ENCODE data around the gene EBF4. TPM values are rescaled to one million over a fixed set of nuclear protein-coding genes. Genes with fewer than 3 reads are reported as not detected.
A peak's percentile ranks its signal among the peaks of the same experiment; 100 is the strongest.

The EBF4 gene
- total and polyA plus RNA-seq, 2 donors (not counting 1 experiment from before 2014, with no cell fraction given), result 0.81 to 5.0 TPM

DNA sequence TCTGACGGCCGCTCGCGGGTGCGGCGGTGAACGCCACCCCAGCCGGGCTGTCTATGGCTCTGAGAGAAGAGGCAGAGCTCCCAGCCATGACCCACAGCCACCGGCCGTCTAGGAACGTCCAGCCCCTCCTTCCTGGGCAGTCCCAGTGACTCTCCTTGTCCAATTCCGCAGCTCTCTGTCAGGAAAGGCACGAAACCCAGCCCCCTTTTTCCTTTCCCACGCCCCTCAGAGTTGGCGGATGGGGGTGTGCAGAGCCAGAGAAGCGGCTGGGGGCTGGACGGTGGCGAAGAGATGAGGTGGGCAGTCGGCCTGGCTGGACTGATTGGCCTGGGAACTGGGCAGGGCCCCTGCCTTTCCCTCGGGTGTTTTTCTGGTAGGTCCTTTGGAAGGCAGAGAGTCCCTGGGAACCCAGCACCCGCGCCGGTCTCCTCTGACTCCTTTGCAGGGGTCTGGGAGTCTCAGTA, 1.5 kb downstream of the EBF4 start:
- POLR2A ChIA-PET, result no interaction called here

DNA sequence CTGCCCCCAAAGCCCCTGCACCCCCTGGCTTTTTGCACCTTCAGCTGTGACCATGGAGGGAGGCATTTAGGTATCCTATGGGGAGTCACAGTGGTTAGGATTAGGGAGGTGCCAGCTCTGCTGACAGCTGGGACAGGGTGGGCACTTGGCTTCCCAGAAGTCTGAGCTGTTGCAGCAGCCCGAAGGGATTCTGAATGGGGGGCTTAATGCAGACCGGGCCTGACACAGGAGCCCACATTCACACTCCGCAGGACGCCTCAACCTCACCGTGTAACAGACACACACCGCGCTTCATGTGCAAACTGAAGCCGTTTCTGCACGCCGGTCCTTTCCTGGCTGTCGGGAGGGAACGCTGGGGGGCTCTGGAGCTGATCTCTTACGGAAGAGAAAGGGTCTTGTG, 1.9 kb downstream of the EBF4 start:
- peaks cover 64% of the 10 kb centered on the region for H3K27me3 Mint-ChIP-seq
- no peak for DNase-seq

More for the DNA sequence above, 1.5 kb downstream of the EBF4 start:
- Mint-ChIP-seq H3K27ac (no peak overlapping the region), H3K27me3 (peaks cover 64% of the 10 kb centered on the region), H3K9me3 (ENCODE audit: insufficient read depth) (no peaks in the 10 kb centered on the region), H3K4me3 (peak overlapping the region; percentile 34), H3K4me1 (peaks cover 17% of the 10 kb centered on the region)
- Histone ChIP-seq H3K27ac (ENCODE audit: low read length in 2 of 2) (no peak overlapping the region), H3K4me1 (ENCODE audit: control insufficient read depth in 2 of 2, insufficient read depth in 2 of 2, low read length in 2 of 2) (peaks cover 12 to 14% of the 10 kb centered on the region in 2 donors), H4K20me1 (ENCODE audit: control insufficient read depth, insufficient read depth, low read length, poor library complexity, severe bottlenecking) (no peaks in the 10 kb centered on the region), H2AFZ (ENCODE audit: insufficient read depth, low read depth, low read length, poor library complexity, severe bottlenecking) (peak overlapping the region; percentile 66), H3K9ac (ENCODE audit: low read length) (no peak overlapping the region), H3K79me2 (ENCODE audit: control insufficient read depth, insufficient read depth, low read length) (no peaks in the 10 kb centered on the region), H3K4me3 (ENCODE audit: control extremely low read depth in 1 of 5, extremely low read depth in 1 of 5, insufficient read depth in 1 of 5, low read depth in 2 of 5, low read length in 4 of 5) (peak overlapping the region in 1 of 5 experiments; percentile 36), H3K27me3 (replicated peaks in 1 of 4; ENCODE audit: control extremely low read depth in 1 of 4, control insufficient read depth in 3 of 4, insufficient read depth in 4 of 4, low read length in 3 of 4) (peaks cover 0 to 66% (median 28%) of the 10 kb centered on the region in 4 experiments), H3K9me3 (ENCODE audit: control extremely low read depth in 1 of 3, control insufficient read depth in 2 of 3, insufficient read depth in 1 of 3, low read length in 2 of 3) (peaks cover 0 to 15% (median 0%) of the 10 kb centered on the region in 3 donors), H3K4me2 (replicated peaks; ENCODE audit: low read depth, low read length, poor library complexity, severe bottlenecking) (peak overlapping the region; percentile 87), H3K36me3 (replicated peaks in 1 of 2; ENCODE audit: control extremely low read depth in 1 of 2, control insufficient read depth in 1 of 2, extremely low read depth in 1 of 2, insufficient read depth in 2 of 2, low read length in 1 of 2) (no peaks in the 10 kb centered on the region)
- intact Hi-C loops (cut with micrococcal nuclease), result no loop called here
- CTCF ChIA-PET, result interaction anchor here (0.5 kb wide), 1 partner anchor 9 kb away, joined by 3 read pairs; no protein-coding TSS in a partner anchor
- DNase-seq, result no peak
- TF ChIP-seq, protein P1, sequence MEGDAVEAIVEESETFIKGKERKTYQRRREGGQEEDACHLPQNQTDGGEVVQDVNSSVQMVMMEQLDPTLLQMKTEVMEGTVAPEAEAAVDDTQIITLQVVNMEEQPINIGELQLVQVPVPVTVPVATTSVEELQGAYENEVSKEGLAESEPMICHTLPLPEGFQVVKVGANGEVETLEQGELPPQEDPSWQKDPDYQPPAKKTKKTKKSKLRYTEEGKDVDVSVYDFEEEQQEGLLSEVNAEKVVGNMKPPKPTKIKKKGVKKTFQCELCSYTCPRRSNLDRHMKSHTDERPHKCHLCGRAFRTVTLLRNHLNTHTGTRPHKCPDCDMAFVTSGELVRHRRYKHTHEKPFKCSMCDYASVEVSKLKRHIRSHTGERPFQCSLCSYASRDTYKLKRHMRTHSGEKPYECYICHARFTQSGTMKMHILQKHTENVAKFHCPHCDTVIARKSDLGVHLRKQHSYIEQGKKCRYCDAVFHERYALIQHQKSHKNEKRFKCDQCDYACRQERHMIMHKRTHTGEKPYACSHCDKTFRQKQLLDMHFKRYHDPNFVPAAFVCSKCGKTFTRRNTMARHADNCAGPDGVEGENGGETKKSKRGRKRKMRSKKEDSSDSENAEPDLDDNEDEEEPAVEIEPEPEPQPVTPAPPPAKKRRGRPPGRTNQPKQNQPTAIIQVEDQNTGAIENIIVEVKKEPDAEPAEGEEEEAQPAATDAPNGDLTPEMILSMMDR (IDR thresholded peaks at IDR 0.05), result no peak
- no peak for TF ChIP-seq EZH2 (IDR thresholded peaks at IDR 0.05; ENCODE audit: borderline replicate concordance, insufficient read depth, low read depth, low read length, poor library complexity, severe bottlenecking)
- 22% methylated on average over 22 of the region's 23 CpGs for WGBS (ENCODE audit: insufficient coverage)
- no peak for ATAC-seq (ENCODE audit: low read depth)

More for the DNA sequence above, 1.9 kb downstream of the EBF4 start:
- intact Hi-C loops (cut with micrococcal nuclease), result no loop called here
- H3K27ac ChIP-seq (ENCODE audit: low read length in 2 of 2), result no peak overlapping the region
- H2AFZ ChIP-seq (ENCODE audit: insufficient read depth, low read depth, low read length, poor library complexity, severe bottlenecking), result no peak overlapping the region
- H3K27me3 ChIP-seq (replicated peaks in 1 of 4; ENCODE audit: control extremely low read depth in 1 of 4, control insufficient read depth in 3 of 4, insufficient read depth in 4 of 4, low read length in 3 of 4), result peaks cover 0 to 62% (median 28%) of the 10 kb centered on the region in 4 experiments
- peaks cover 12 to 14% of the 10 kb centered on the region in 2 donors for H3K4me1 ChIP-seq (ENCODE audit: control insufficient read depth in 2 of 2, insufficient read depth in 2 of 2, low read length in 2 of 2)
- H3K9me3 Mint-ChIP-seq (ENCODE audit: insufficient read depth), result no peaks in the 10 kb centered on the region
- ChIA-PET POLR2A (no interaction called here), CTCF (interaction anchor here (0.5 kb wide), 1 partner anchor 9 kb away, joined by 3 read pairs; no protein-coding TSS in a partner anchor)
- H3K79me2 ChIP-seq (ENCODE audit: control insufficient read depth, insufficient read depth, low read length), result no peaks in the 10 kb centered on the region
- no peak for ATAC-seq (ENCODE audit: low read depth)
- peaks cover 17% of the 10 kb centered on the region for H3K4me1 Mint-ChIP-seq
- TF ChIP-seq EZH2 (IDR thresholded peaks at IDR 0.05; ENCODE audit: borderline replicate concordance, insufficient read depth, low read depth, low read length, poor library complexity, severe bottlenecking), result no peak
- TF ChIP-seq, protein P1 (IDR thresholded peaks at IDR 0.05), result no peak
- peak overlapping the region; percentile 87 for H3K4me2 ChIP-seq (replicated peaks; ENCODE audit: low read depth, low read length, poor library complexity, severe bottlenecking)
- whole genome bisulfite sequencing (ENCODE audit: insufficient coverage), result 55% methylated on average over 7 of the region's 13 CpGs
- peaks cover 0 to 15% (median 0%) of the 10 kb centered on the region in 3 donors for H3K9me3 ChIP-seq (ENCODE audit: control extremely low read depth in 1 of 3, control insufficient read depth in 2 of 3, insufficient read depth in 1 of 3, low read length in 2 of 3)
- H3K4me3 Mint-ChIP-seq, result peak overlapping the region; percentile 42
- no peak overlapping the region for H3K27ac Mint-ChIP-seq
- no peaks in the 10 kb centered on the region for H3K36me3 ChIP-seq (replicated peaks in 1 of 2; ENCODE audit: control extremely low read depth in 1 of 2, control insufficient read depth in 1 of 2, extremely low read depth in 1 of 2, insufficient read depth in 2 of 2, low read length in 1 of 2)
- H3K4me3 ChIP-seq (ENCODE audit: control extremely low read depth in 1 of 5, extremely low read depth in 1 of 5, insufficient read depth in 1 of 5, low read depth in 2 of 5, low read length in 4 of 5), result no peak overlapping the region
- no peaks in the 10 kb centered on the region for H4K20me1 ChIP-seq (ENCODE audit: control insufficient read depth, insufficient read depth, low read length, poor library complexity, severe bottlenecking)
- no peak overlapping the region for H3K9ac ChIP-seq (ENCODE audit: low read length)
